ENCODE data around the gene ARHGAP11B.
"Not testable (repeated sequence)": the region's sequence is repeated elsewhere in the genome, so short reads cannot be mapped to it uniquely, and the experiment has no call there.

ARHGAP11B gene

GRCh38 chr15:30626194-30626565 is 252 bp downstream of the ARHGAP11B start:
- Mint-ChIP-seq H3K4me1 (ENCODE audit: unreplicated experiment) (peaks cover 14% of the 10 kb centered on the region), H3K4me3 (peak overlapping the region; percentile 99), H3K27ac (peak overlapping the region; percentile 96)
- H3K9me3 Mint-ChIP-seq; H3K27me3 Mint-ChIP-seq; H3K36me3 Mint-ChIP-seq; DNase-seq (ENCODE audit: extremely low spot score, unreplicated experiment): not testable (repeated sequence)
- TF ChIP-seq, protein P1, sequence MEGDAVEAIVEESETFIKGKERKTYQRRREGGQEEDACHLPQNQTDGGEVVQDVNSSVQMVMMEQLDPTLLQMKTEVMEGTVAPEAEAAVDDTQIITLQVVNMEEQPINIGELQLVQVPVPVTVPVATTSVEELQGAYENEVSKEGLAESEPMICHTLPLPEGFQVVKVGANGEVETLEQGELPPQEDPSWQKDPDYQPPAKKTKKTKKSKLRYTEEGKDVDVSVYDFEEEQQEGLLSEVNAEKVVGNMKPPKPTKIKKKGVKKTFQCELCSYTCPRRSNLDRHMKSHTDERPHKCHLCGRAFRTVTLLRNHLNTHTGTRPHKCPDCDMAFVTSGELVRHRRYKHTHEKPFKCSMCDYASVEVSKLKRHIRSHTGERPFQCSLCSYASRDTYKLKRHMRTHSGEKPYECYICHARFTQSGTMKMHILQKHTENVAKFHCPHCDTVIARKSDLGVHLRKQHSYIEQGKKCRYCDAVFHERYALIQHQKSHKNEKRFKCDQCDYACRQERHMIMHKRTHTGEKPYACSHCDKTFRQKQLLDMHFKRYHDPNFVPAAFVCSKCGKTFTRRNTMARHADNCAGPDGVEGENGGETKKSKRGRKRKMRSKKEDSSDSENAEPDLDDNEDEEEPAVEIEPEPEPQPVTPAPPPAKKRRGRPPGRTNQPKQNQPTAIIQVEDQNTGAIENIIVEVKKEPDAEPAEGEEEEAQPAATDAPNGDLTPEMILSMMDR (conservative IDR thresholded peaks at IDR 0.05), result peak; percentile 9

GRCh38 chr15:30626632-30627031 is 704 bp downstream of the ARHGAP11B start:
- not testable (repeated sequence) for DNase-seq (ENCODE audit: extremely low spot score, unreplicated experiment)
- H3K4me1 Mint-ChIP-seq (ENCODE audit: unreplicated experiment), result peaks cover 14% of the 10 kb centered on the region
- peak overlapping the region; percentile 99 for H3K4me3 Mint-ChIP-seq

DNA sequence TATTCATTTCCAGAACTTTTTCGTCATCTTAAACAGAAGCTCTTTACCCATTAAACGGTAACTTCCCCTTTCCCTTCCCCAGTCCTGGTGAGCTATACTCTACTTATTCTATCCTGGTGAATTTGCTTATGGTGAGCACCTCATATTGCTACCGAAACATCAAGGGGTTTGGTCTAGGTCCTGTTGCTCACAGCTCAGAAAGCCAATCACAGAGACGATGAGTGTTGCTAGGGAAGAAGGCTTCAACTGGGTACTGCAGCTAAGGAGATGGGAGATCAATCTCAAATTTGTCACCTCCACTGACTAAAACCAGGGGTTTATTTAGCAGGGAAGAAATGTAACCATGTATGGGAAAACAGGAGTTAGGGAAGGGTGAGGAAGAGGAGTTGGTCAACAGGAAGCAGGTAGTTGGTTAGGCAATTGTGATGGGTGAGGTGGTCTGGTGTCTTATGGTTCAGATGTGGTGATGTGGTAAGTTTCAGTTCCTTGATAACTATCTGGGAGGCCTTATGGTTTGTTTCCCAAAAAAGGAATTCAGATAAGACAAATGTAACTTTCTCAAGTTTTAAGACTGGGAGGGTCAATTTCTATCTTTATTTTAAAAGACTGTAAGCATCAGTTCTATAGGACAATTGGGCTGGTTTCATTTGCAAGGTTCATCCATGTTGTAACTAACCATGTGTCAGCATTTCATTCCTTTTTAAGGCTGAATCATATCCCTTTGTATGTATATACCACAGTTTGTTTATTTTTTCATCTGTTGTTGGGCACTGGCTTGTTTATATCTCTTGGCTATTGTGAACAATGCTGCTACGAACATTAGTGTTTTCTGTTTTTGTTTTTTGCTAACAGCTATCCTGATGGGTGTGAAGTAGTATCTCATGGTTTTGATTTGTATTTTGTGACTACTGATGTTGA is 24.3 kb downstream of the ARHGAP11B start:
- H3K27ac Mint-ChIP-seq, result no peak overlapping the region
- no peaks in the 10 kb centered on the region for H3K27me3 Mint-ChIP-seq
- H3K36me3 Mint-ChIP-seq, result peaks cover 17% of the 10 kb centered on the region
- no peak for DNase-seq (ENCODE audit: extremely low spot score, unreplicated experiment)
- H3K4me3 Mint-ChIP-seq, result no peak overlapping the region
- TF ChIP-seq, protein P1 (conservative IDR thresholded peaks at IDR 0.05), result no peak
- no peaks in the 10 kb centered on the region for H3K9me3 Mint-ChIP-seq
- no peaks in the 10 kb centered on the region for H3K4me1 Mint-ChIP-seq (ENCODE audit: unreplicated experiment)

More at GRCh38 chr15:30626632-30627031, 704 bp downstream of the ARHGAP11B start:
- H3K27me3 Mint-ChIP-seq, H3K9me3 Mint-ChIP-seq, H3K36me3 Mint-ChIP-seq: not testable (repeated sequence)
- peak overlapping the region; percentile 96 for H3K27ac Mint-ChIP-seq

DNA sequence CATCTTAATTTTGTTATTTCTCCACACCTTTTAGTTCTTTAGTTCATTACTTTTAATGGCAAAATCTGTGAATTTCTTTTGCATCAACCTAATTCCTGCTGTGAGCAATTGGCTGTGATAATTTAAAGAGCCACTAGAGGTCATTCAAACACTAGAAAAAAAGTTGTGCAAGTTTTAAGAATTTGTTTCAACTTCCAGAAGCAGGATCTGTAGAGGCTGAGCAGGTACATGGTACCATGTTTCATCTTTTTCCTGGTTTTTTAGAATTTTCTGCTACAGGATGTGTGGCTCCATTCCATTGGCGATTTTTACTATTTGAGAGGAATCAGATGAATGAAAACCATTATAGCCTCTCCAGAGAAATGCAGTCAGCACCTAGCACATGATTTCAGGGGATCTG is 35.2 kb downstream of the ARHGAP11B start:
- H3K27me3 Mint-ChIP-seq; H3K4me1 Mint-ChIP-seq (ENCODE audit: unreplicated experiment); DNase-seq (ENCODE audit: extremely low spot score, unreplicated experiment); H3K36me3 Mint-ChIP-seq; H3K9me3 Mint-ChIP-seq; H3K27ac Mint-ChIP-seq; H3K4me3 Mint-ChIP-seq: not testable (repeated sequence)
- TF ChIP-seq, protein P1 (conservative IDR thresholded peaks at IDR 0.05), result peak; percentile 77

GRCh38 chr15:30669621-30670020 is 43.7 kb downstream of the ARHGAP11B start:
- peaks cover 20% of the 10 kb centered on the region for H3K36me3 Mint-ChIP-seq
- not testable (repeated sequence) for H3K27me3 Mint-ChIP-seq; H3K27ac Mint-ChIP-seq; H3K4me1 Mint-ChIP-seq (ENCODE audit: unreplicated experiment); DNase-seq (ENCODE audit: extremely low spot score, unreplicated experiment); H3K4me3 Mint-ChIP-seq; H3K9me3 Mint-ChIP-seq

DNA sequence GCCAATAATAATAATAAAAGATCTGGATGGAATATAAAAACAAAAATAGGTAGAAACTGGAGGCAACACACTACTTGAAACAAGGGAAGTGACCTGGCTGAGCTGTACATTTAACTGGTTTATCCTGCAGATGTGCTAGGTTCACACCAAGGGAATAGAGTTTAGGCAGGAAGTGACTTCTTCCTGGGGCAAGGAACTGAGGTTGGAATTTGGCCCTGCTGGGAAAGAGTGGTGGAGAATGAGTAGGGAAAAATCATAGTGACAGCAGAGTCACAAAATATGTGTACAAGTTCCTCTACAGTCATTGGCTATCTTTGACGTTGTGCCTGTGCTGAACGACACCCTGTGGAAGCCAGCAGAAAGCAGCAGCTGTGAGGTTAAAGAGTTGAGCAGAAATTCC is 44.1 kb downstream of the ARHGAP11B start:
- H3K27me3 Mint-ChIP-seq, result no peaks in the 10 kb centered on the region

More for the DNA sequence above, 44.1 kb downstream of the ARHGAP11B start:
- Mint-ChIP-seq H3K36me3 (peaks cover 20% of the 10 kb centered on the region), H3K27ac (no peak overlapping the region), H3K4me1 (ENCODE audit: unreplicated experiment) (no peaks in the 10 kb centered on the region), H3K4me3 (no peak overlapping the region), H3K9me3 (no peaks in the 10 kb centered on the region)
- no peak for DNase-seq (ENCODE audit: extremely low spot score, unreplicated experiment)
- TF ChIP-seq, protein P1 (conservative IDR thresholded peaks at IDR 0.05), result no peak
